ENCODE results near the gene SLC2A4.

Gene SLC2A4

DNA sequence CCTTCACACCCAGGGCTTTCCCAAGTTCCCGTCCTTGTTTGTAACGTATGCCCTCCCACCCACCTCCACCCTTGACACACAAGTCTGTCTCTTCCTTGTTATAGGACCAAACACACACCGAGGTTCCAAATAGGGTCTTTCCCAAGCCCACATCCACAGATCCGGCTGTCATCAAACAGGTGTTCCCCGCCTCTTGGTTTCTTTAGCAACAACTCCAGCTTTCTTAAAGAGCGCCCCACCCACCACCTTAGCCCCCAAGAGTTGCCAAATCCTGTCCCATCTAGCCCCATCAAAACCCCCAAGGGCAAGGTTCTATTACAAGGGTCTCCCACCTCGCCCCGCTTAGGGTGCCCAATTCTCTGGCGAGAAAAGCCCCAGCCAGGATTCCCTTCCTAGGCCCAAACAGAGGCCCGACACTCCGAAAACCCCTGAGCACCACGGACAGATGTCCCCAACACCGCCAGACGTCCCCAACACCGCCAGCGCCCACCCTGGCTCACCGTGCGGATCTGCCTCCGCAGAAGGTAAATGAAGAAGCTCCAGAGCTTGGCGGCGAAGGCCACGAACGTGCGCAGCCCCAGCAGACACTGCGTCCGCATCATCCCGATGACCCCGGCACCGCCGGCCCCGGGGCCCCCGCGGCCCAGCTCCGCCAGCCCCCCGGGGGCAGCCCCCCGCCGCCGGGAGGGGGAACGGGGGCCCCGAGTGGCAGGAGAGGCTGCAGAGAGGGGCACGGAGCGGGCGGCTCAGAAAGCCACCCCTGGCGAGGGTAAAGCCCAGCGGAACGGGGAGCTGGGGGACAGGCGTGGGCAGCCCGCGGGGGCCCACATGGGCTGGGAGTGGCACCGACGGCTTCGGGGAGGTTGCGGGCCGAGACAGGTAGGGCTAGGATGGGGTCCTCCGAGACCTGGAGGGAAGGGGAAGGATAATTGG, 30.6 kb upstream of the SLC2A4 start:
- DNase-seq (ENCODE audit: low read depth in 1 of 2, low spot score in 1 of 2) = no peak
- TF ChIP-seq, protein P1, sequence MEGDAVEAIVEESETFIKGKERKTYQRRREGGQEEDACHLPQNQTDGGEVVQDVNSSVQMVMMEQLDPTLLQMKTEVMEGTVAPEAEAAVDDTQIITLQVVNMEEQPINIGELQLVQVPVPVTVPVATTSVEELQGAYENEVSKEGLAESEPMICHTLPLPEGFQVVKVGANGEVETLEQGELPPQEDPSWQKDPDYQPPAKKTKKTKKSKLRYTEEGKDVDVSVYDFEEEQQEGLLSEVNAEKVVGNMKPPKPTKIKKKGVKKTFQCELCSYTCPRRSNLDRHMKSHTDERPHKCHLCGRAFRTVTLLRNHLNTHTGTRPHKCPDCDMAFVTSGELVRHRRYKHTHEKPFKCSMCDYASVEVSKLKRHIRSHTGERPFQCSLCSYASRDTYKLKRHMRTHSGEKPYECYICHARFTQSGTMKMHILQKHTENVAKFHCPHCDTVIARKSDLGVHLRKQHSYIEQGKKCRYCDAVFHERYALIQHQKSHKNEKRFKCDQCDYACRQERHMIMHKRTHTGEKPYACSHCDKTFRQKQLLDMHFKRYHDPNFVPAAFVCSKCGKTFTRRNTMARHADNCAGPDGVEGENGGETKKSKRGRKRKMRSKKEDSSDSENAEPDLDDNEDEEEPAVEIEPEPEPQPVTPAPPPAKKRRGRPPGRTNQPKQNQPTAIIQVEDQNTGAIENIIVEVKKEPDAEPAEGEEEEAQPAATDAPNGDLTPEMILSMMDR (IDR thresholded peaks at IDR 0.05; ENCODE audit: insufficient read depth, low read length) = no peak
- TF ChIP-seq GABPA (IDR thresholded peaks at IDR 0.05; ENCODE audit: low read depth) (no peak), POLR2AphosphoS5 (IDR thresholded peaks at IDR 0.05; ENCODE audit: low read depth) (no peak), SPI1 (IDR thresholded peaks at IDR 0.05; ENCODE audit: borderline replicate concordance, low read depth) (no peak)
- TF ChIP-seq, protein P2, sequence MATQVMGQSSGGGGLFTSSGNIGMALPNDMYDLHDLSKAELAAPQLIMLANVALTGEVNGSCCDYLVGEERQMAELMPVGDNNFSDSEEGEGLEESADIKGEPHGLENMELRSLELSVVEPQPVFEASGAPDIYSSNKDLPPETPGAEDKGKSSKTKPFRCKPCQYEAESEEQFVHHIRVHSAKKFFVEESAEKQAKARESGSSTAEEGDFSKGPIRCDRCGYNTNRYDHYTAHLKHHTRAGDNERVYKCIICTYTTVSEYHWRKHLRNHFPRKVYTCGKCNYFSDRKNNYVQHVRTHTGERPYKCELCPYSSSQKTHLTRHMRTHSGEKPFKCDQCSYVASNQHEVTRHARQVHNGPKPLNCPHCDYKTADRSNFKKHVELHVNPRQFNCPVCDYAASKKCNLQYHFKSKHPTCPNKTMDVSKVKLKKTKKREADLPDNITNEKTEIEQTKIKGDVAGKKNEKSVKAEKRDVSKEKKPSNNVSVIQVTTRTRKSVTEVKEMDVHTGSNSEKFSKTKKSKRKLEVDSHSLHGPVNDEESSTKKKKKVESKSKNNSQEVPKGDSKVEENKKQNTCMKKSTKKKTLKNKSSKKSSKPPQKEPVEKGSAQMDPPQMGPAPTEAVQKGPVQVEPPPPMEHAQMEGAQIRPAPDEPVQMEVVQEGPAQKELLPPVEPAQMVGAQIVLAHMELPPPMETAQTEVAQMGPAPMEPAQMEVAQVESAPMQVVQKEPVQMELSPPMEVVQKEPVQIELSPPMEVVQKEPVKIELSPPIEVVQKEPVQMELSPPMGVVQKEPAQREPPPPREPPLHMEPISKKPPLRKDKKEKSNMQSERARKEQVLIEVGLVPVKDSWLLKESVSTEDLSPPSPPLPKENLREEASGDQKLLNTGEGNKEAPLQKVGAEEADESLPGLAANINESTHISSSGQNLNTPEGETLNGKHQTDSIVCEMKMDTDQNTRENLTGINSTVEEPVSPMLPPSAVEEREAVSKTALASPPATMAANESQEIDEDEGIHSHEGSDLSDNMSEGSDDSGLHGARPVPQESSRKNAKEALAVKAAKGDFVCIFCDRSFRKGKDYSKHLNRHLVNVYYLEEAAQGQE (IDR thresholded peaks at IDR 0.05; ENCODE audit: insufficient replicate concordance, low read depth) = no peak
- Histone ChIP-seq H3K27ac (replicated peaks) (peak overlapping the region; percentile 99), H3K27me3 (ENCODE audit: insufficient read depth, poor library complexity, severe bottlenecking) (no peaks in the 10 kb centered on the region), H3K4me3 (replicated peaks; ENCODE audit: insufficient read depth, low read length) (peak overlapping the region; percentile 65)

DNA sequence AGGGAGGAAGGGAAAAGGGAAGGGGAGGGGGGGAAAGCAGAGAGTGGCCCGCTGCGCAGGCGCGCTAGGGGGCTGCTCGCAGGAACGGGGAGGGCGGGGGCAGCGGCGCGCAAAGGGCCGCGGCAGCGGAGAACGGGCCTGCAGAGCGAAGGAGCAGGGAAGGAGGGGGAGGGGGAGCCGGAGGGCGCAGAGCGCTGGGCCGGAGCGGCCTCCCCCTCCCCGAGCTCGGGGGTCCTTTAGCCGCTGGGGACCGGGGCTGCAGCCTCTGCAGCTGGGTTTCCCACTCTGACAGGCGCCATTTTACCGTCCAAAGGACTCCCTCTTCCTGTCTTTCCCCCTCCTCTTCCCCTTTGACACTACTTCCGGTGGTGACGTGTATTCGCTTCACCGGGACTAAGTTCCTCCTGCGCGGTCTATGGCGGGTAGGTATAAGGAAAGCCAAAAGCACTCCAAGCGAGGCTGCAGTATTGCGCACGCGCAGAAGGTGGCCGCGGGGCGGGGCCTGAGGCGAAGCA, 29.8 kb upstream of the SLC2A4 start, which contains the start of gene CTDNEP1:
CTDNEP1 (minus strand) TSS at position 74 of the 515 bp plus-strand sequence. CDS start 438 bp downstream, outside the sequence.
- TF ChIP-seq, protein P1 (IDR thresholded peaks at IDR 0.05; ENCODE audit: insufficient read depth, low read length) = no peak
- TF ChIP-seq SPI1 (IDR thresholded peaks at IDR 0.05; ENCODE audit: borderline replicate concordance, low read depth) (peak; percentile 35; the same call in 1 of the 2 replicates), GABPA (IDR thresholded peaks at IDR 0.05; ENCODE audit: low read depth) (peak; percentile 73), POLR2AphosphoS5 (IDR thresholded peaks at IDR 0.05; ENCODE audit: low read depth) (no peak)
- TF ChIP-seq, protein P2 (IDR thresholded peaks at IDR 0.05; ENCODE audit: insufficient replicate concordance, low read depth) = no peak
- Histone ChIP-seq H3K27ac (replicated peaks) (peak within 1 kb of the TSS; percentile 99), H3K4me3 (replicated peaks; ENCODE audit: insufficient read depth, low read length) (peak within 1 kb of the TSS; percentile 67), H3K27me3 (ENCODE audit: insufficient read depth, poor library complexity, severe bottlenecking) (no peaks in the 10 kb centered on the region)
- peak; percentile 91 to 97 for DNase-seq (ENCODE audit: low read depth in 1 of 2, low spot score in 1 of 2)

DNA sequence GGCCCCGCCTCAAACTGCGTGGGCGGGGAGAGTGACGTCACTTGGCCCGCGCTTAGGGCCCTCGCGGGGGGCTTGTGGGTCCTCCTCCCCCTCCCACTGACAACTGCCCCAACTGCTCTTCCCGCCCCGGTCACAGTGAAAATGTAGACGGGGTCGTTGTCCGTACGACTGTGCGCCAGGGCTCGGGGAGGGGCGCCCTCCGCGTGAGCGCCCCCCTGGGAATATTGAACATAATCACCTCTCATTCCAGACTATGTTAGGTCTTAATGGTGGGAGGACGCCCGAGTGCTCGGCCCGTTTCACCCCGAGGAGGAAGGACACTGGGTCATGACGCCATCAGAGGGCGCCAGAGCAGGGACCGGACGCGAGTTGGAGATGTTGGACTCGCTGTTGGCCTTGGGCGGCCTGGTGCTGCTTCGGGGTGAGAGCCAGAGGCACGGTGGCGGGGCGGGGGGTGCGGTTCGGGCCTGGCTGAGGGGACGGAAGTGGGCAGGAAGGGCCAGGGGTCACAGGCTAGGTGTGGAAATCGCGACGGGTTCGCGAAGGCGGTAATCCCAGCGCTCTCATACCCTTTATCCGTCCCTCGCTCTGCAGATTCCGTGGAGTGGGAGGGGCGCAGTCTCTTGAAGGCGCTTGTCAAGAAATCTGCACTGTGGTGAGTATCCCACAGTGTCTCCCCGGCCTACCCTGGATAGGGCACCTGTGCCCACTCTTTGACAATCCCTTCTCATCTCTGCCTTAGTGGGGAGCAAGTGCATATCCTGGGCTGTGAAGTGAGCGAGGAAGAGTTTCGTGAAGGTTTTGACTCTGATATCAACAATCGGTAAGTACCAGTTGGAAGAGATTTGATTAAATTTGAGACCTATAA, 29.1 kb upstream of the SLC2A4 start, which contains the start of gene ELP5:
ELP5 (plus strand) TSS at position 40 of the 868 bp plus-strand sequence; CDS start at position 376, 336 bp downstream.
- TF ChIP-seq, protein P1 (IDR thresholded peaks at IDR 0.05; ENCODE audit: insufficient read depth, low read length) = no peak
- TF ChIP-seq POLR2AphosphoS5 (IDR thresholded peaks at IDR 0.05; ENCODE audit: low read depth) = peak; percentile 76
- TF ChIP-seq, protein P2 (IDR thresholded peaks at IDR 0.05; ENCODE audit: insufficient replicate concordance, low read depth) = no peak
- Histone ChIP-seq H3K27ac (replicated peaks) (peak within 1 kb of the TSS; percentile 99), H3K27me3 (ENCODE audit: insufficient read depth, poor library complexity, severe bottlenecking) (no peaks in the 10 kb centered on the region), H3K4me3 (replicated peaks; ENCODE audit: insufficient read depth, low read length) (peak within 1 kb of the TSS; percentile 67)
- DNase-seq (ENCODE audit: low read depth in 1 of 2, low spot score in 1 of 2) = peak; percentile 81 to 86

Measured in HL-60 (cell line).